DOHH2 (cell line): ENCODE data around the gene DHX58.

Experiments used
- H3F3A ChIP-seq: fragments of 200-600 bp; sonication (generic), shearing (Covaris generic); 2 replicates; pipeline ENCODE4 v1.6.0; 2016; ENCODE audit warnings: antibody characterized with exemption, mild to moderate bottlenecking; ENCODE audit not compliant: control insufficient read depth, insufficient read depth
- H3K27ac ChIP-seq: fragments of 200-600 bp; sonication (generic); 2 replicates; pipeline ENCODE4 v1.5.1; 2014; ENCODE audit warnings: low read depth, mild to moderate bottlenecking, low read length, moderate library complexity
- H3K27me3 ChIP-seq: fragments of 200-600 bp; sonication (generic); 2 replicates; pipeline ENCODE4 v1.6.1; 2014; ENCODE audit warnings: mild to moderate bottlenecking, low read length, mixed read lengths; ENCODE audit not compliant: control insufficient read depth
- H3K36me3 ChIP-seq: fragments of 200-600 bp; sonication (generic); 2 replicates; pipeline ENCODE4 v1.6.1; 2014; ENCODE audit warnings: mild to moderate bottlenecking, low read length, moderate library complexity, mixed read lengths; ENCODE audit not compliant: control insufficient read depth
- H3K4me1 ChIP-seq: fragments of 200-600 bp; sonication (generic); 2 replicates; pipeline ENCODE4 v1.6.1; 2014; ENCODE audit warnings: mild to moderate bottlenecking, low read length, mixed read lengths; ENCODE audit not compliant: control insufficient read depth
- H3K4me2 ChIP-seq: fragments of 200-600 bp; sonication (generic); 2 replicates; pipeline ENCODE4 v1.6.0; 2014; ENCODE audit warnings: mild to moderate bottlenecking, low read length, moderate library complexity
- H3K4me3 ChIP-seq: fragments of 200-600 bp; sonication (generic); 2 replicates; pipeline ENCODE4 v1.5.1; 2014; ENCODE audit warnings: mild to moderate bottlenecking, low read length, mixed read lengths
- H3K79me2 ChIP-seq: fragments of 200-600 bp; sonication (generic); 2 replicates; pipeline ENCODE4 v1.6.1; 2014; ENCODE audit warnings: mild to moderate bottlenecking, low read length, mixed read lengths; ENCODE audit not compliant: control insufficient read depth
- H3K9me2 ChIP-seq: fragments of 200-600 bp; sonication (generic); replicated peaks from 2 replicates; pipeline ENCODE4 v1.6.1; 2014; ENCODE audit warnings: mild to moderate bottlenecking, low read length, mixed read lengths; ENCODE audit not compliant: control insufficient read depth
- H3K9me3 ChIP-seq: fragments of 200-600 bp; sonication (generic); 2 replicates; pipeline ENCODE4 v1.6.1; 2014; ENCODE audit warnings: antibody characterized with exemption, low read length, mixed read lengths; ENCODE audit not compliant: control insufficient read depth, insufficient read depth
- H4K20me1 ChIP-seq: fragments of 200-600 bp; sonication (generic); 2 replicates; pipeline ENCODE4 v1.6.0; 2014; ENCODE audit warnings: low read depth, mild to moderate bottlenecking, antibody characterized with exemption, low read length, moderate library complexity; ENCODE audit not compliant: control insufficient read depth, insufficient read depth
- CTCF ChIP-seq: fragments of 200-600 bp; sonication (generic); IDR thresholded peaks from one replicate; pipeline ENCODE4 v1.5.1; 2014; ENCODE audit warnings: antibody characterized with exemption, mild to moderate bottlenecking, low read depth, low read length; ENCODE audit not compliant: poor library complexity, severe bottlenecking
- EZH2phosphoT487 ChIP-seq: fragments of 200-600 bp; sonication (generic); IDR thresholded peaks from 2 replicates; pipeline ENCODE4 v1.6.1; 2017; ENCODE audit warnings: borderline replicate concordance, mild to moderate bottlenecking, antibody characterized with exemption, low read length, moderate library complexity, mixed read lengths

DHX58 gene

GRCh38 chr17:42092939-42093338, 19.6 kb downstream of the DHX58 start:
- H3F3A ChIP-seq, result peaks cover 3% of the 10 kb centered on the region; the same call in 1 of the 2 replicates
- H3K9me3 ChIP-seq, result no peaks in the 10 kb centered on the region
- no peaks in the 10 kb centered on the region for H3K9me2 ChIP-seq
- H3K4me1 ChIP-seq, result peaks cover 3% of the 10 kb centered on the region; the same call in 1 of the 2 replicates
- no peak overlapping the region for H3K27ac ChIP-seq
- no peaks in the 10 kb centered on the region for H4K20me1 ChIP-seq
- H3K4me2 ChIP-seq, result no peak overlapping the region
- H3K4me3 ChIP-seq, result no peak overlapping the region
- peaks cover 32% of the 10 kb centered on the region for H3K27me3 ChIP-seq
- TF ChIP-seq CTCF, result no peak
- no peak for TF ChIP-seq EZH2phosphoT487
- H3K36me3 ChIP-seq, result no peaks in the 10 kb centered on the region
- H3K79me2 ChIP-seq, result no peaks in the 10 kb centered on the region

GRCh38 chr17:42090964-42091790, 21.3 kb downstream of the DHX58 start:
- no peak overlapping the region for H3K27ac ChIP-seq
- H3K9me3 ChIP-seq, result no peaks in the 10 kb centered on the region
- H3F3A ChIP-seq, result peaks cover 3% of the 10 kb centered on the region; the same call in 1 of the 2 replicates
- no peaks in the 10 kb centered on the region for H3K36me3 ChIP-seq
- H3K4me2 ChIP-seq, result no peak overlapping the region
- no peaks in the 10 kb centered on the region for H3K4me1 ChIP-seq
- no peaks in the 10 kb centered on the region for H3K9me2 ChIP-seq
- H4K20me1 ChIP-seq, result no peaks in the 10 kb centered on the region
- no peak overlapping the region for H3K4me3 ChIP-seq
- H3K79me2 ChIP-seq, result no peaks in the 10 kb centered on the region
- peaks cover 16% of the 10 kb centered on the region for H3K27me3 ChIP-seq
- TF ChIP-seq CTCF (no peak), EZH2phosphoT487 (no peak)

- Histone ChIP-seq H3K9me2 (no peaks in the 10 kb centered on the region), H3F3A (peaks cover 3% of the 10 kb centered on the region; the same call in 1 of the 2 replicates), H3K9me3 (no peaks in the 10 kb centered on the region), H3K27ac (no peak overlapping the region), H3K4me2 (no peak overlapping the region), H3K36me3 (no peaks in the 10 kb centered on the region), H4K20me1 (no peaks in the 10 kb centered on the region), H3K79me2 (no peaks in the 10 kb centered on the region), H3K27me3 (peaks cover 11% of the 10 kb centered on the region; the same call in 1 of the 2 replicates), H3K4me1 (no peaks in the 10 kb centered on the region), H3K4me3 (no peak overlapping the region)
- no peak for TF ChIP-seq EZH2phosphoT487
- no peak for TF ChIP-seq CTCF
Observed at GRCh38 chr17:42088736-42089135, 23.8 kb downstream of the DHX58 start.
